ENCODE results near the gene RAB11FIP5.
"Not testable (repeated sequence)": the region's sequence is repeated elsewhere in the genome, so short reads cannot be mapped to it uniquely, and the experiment has no call there.

Gene RAB11FIP5, protein sequence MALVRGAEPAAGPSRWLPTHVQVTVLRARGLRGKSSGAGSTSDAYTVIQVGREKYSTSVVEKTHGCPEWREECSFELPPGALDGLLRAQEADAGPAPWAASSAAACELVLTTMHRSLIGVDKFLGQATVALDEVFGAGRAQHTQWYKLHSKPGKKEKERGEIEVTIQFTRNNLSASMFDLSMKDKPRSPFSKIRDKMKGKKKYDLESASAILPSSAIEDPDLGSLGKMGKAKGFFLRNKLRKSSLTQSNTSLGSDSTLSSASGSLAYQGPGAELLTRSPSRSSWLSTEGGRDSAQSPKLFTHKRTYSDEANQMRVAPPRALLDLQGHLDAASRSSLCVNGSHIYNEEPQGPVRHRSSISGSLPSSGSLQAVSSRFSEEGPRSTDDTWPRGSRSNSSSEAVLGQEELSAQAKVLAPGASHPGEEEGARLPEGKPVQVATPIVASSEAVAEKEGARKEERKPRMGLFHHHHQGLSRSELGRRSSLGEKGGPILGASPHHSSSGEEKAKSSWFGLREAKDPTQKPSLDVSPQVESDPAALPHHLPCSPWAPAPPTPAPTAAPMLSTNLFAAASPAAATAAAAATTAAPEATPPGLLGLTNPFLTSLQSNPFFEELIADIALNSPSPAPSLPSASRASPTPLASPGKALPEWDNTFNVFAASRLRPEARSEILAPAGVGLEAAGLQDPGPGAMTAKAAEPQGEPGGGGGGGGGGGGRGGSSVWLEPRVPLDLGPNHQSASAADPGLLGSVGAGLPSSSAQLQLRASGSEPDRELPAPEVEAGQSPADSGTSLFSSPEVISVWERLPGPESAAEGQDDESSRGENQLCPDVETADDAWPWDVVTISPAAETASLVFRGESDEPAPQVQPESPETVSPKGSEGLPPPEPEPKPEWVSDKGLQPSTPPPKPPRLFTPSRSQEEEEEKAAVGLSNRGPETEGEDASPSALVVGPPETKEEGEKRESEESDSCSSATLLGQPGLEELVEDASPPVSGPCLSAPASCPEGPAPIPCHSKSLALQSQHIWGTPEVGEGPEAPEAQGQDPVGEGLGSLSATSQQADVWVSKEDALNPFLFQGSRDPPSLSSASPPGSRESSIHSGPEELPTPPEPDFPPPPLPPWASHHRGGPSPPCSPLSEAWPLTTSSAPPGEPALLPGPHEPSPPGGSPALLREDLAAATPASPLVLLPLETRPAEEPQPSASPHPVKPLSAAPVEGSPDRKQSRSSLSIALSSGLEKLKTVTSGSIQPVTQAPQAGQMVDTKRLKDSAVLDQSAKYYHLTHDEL (N-terminal part only)

DNA sequence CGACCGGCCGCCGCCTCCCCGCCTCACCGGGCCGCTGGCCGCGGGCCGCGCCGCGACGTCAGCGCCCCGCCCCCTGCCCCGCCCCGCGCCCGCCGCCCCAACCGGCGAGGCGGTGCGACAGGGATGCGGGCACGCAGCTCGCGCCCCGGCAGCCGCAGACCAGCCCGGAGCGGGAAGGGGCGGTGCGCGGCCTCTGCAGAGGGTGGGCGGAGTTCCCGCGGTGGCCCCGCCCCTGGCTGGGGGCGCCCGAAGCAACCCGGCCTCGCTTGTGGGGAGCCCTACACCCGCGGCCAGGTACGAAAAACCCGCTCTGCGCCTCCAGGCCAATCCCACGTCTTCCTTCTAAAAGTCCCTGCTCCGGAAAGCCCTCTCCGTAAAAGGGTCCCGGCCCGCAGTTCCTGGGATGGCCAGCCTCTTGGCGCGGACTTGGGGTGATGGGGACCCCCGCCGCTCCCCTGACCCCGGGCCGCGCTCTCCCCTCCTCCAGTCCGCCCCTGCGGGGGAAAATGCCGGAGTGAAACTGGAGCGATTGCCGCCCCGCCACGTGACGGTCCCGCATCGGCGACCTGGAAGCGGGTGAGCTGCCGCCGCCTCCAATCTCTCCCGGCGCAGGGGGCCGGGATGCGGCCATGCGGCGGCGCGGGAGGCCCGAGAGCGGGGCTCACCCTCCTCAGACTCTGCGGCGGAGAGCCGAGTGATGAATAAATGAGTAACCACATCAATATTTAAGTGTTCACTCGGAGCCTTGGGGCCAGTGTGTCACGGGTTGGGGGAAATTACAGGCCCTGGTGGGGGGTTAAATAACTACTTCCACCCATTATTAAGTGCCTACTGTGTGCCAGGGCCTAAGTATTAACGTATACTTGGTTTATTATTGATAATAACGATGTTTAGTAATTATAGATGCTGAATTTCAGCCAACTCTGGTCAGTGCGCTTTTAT is at the start of gene RAB11FIP5:
RAB11FIP5 (minus strand) TSS at position 36 of the 942 bp plus-strand sequence. CDS start 171 bp downstream, outside the sequence.
- peak; percentile 55 to 78 (median 59) for DNase-seq (ENCODE audit: low read depth in 3 of 3)

- peak in 1 of 3 experiments; percentile 41 for DNase-seq (ENCODE audit: low read depth in 3 of 3)
Measured at GRCh38 chr2:73156539-73157124, 43.9 kb upstream of the RAB11FIP5 start.

- no peak for DNase-seq (ENCODE audit: low read depth in 3 of 3)
Measured at GRCh38 chr2:73142937-73143336, 30.2 kb upstream of the RAB11FIP5 start.

GRCh38 chr2:73141896-73142295 is 29.1 kb upstream of the RAB11FIP5 start:
- no peak for DNase-seq (ENCODE audit: low read depth in 3 of 3)

- DNase-seq (ENCODE audit: low read depth in 3 of 3), result no peak
Measured at GRCh38 chr2:73135236-73135635, 22.5 kb upstream of the RAB11FIP5 start.

DNA sequence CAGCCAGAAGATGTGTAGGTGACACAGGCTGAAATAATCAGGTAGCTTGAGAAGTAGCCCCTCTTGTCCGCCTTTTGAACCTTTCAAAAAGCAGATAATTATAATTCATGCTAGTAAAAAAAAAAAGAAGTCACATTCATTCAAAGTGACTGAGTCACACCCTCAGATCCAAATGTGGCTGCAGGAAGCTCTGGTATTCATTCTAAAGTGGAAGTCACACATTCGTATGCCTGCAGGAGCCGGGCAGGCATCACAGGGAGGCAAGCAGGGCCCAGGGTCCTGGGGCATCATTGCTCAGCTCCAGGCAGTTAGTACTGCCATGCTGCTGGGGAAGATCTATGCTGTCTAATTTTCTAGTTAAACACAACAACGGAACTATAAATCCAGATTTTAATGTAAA is 21.7 kb upstream of the RAB11FIP5 start:
- DNase-seq (ENCODE audit: low read depth in 3 of 3), result no peak

DNA sequence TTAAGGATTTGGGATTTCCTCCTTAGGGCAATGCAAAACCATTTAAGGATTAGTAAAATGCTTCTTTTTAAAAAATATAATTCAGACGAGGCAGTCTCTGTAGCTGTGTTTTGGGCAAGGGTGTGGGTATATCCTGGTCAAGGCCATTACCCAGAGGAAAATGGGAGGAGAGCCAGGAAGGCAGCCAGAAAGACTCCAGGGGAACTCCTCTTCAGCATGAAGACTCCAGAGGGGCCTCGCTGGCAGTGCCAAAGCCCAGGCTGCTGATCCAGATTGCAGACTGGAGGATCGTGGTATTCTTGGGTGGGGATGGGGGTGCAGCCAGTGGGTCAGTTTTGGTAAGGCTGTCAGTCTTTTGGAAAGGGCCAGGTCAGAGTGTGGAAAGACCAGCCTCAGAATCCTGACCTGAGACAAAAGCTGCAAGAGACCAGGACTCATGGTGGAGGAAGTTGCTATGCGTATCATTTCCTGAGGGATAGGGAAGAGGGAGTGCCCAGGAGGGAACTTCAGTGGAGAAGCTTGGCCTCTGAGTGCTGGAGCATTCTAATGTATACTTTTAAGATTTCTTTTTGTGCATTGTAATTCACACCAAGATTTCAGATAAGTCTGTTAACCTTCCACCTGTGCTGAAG is 20.9 kb upstream of the RAB11FIP5 start:
- no peak for DNase-seq (ENCODE audit: low read depth in 3 of 3)

DNA sequence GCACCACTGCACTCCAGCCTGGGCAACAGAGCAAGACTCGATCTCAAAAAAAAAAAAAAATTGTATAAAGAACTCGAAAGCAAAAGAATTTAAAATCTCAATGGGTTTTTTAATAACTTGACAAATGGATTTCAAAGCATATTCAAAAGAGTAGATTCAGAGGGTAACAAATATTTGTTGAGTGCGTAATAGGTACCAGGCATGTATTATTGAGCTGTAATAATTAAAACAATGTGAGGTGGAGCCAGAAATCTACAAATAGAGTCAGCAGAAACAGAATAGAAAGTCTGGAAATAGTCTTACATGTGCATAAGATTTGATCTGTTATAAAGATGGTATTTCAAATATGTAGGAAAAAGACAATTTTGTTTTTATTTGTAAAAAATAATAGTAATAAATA is 19.1 kb upstream of the RAB11FIP5 start:
- DNase-seq (ENCODE audit: low read depth in 3 of 3), result no peak

DNA sequence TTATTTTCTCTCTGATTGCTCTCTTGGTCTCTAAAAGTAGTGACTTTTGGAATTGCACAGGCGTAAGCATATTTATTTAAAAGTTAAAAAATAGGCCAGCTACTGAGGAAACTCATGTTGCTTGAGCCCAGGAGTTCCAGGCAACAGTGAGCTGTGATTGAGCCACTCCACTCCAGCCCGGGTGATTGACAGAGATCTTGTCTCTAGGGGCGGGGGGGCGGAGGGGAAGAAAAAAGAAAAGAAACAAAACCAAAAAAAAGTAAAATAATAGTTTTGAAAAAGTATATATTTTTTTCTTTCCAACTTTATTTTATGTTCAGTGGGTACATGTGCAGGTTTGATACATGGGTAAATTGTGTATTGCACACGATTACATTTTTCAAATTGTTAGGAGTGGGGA is 18.0 kb upstream of the RAB11FIP5 start:
- DNase-seq (ENCODE audit: low read depth in 3 of 3), result no peak

- no peak for DNase-seq (ENCODE audit: low read depth in 3 of 3)
Measured at GRCh38 chr2:73128841-73129535, 16.2 kb upstream of the RAB11FIP5 start.

GRCh38 chr2:73122536-73122935 is 9.8 kb upstream of the RAB11FIP5 start:
- no peak for DNase-seq (ENCODE audit: low read depth in 3 of 3)

GRCh38 chr2:73119611-73120239 is 7.0 kb upstream of the RAB11FIP5 start:
- not testable (repeated sequence) for DNase-seq (ENCODE audit: low read depth in 3 of 3)

DNA sequence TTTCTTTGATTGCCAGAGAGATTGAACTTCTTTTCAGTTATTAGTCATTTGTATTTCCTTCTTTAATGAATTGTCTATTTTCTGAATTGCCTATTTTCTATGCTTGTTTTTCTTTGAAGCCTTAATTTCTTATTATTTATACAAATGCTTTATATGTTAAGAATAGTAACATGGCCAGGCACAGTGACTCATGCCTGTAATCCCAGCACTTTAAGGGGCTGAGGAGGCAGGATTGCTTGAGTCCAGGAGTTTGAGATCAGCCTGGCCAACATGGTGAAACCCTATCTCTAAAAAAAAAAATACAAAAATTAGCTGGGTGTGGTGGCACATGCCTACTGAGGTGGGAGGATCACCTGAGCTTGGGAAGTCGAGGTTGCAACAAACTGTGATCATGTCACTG is 4.7 kb upstream of the RAB11FIP5 start:
- DNase-seq (ENCODE audit: low read depth in 3 of 3), result no peak

DNA sequence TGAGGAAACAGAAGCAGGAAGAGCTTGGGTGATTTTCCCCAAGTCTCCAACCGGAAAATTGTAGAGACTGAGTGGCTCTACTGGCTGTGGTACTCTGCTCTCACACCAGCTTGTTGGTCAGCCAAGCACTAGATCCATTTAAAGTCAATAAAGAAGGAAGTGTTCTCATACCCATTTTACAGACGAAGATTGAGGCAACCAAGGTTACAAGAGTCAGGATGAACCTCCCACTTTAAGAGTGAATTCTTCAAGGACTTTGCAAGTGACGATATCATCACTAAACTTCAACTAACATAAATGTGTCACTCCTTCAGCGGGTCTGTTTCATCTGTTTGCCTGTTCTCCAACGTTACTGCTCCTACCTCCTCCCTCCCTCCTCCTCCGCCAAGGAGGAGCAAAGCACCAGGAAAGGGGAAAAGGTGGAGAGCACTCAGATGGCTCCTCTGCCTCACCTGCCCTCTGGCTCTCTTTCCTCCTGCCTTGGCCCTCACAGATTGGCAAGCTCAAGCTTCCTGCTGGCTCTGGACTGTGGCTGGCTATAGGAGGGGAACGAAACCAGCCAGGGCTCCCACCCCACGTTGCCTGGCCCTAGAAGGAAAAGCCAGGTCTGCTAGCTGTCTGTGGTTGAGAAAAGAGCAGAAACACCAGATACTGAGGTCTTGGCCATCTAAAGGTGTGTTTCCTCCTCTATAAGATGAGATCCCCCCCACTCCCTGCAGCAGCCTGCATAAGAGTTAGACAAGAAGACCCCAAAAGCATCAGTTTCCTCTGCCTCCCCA is 3.6 kb upstream of the RAB11FIP5 start:
- DNase-seq (ENCODE audit: low read depth in 3 of 3), result no peak

GRCh38 chr2:73114273-73114867 is 1.6 kb upstream of the RAB11FIP5 start:
- no peak for DNase-seq (ENCODE audit: low read depth in 3 of 3)

GRCh38 chr2:73112026-73112912 is 479 bp downstream of the RAB11FIP5 start:
- peak in 1 of 3 experiments; percentile 16 for DNase-seq (ENCODE audit: low read depth in 3 of 3)
